Coronary artery (tissue), 2 donors: ENCODE results near the gene SLC35E1.

ENCODE experiments used
- DNase-seq: peaks from one replicate; pipeline ENCODE4 v3.0.0-alpha.2; 2017; ENCODE audit warnings: low spot score
- H3K27ac ChIP-seq, 2 donors: fragments of 200-600 bp; sonication (generic); one replicate each; pipeline ENCODE4 v1.5.1; 2016 to 2019
- H3K4me3 ChIP-seq: fragments of 200-600 bp; sonication (generic); 2 replicates; pipeline ENCODE4 v1.5.1; 2016; ENCODE audit warnings: mild to moderate bottlenecking, moderate library complexity
- TF ChIP-seq, protein P1 (sequence below): fragments of 200-600 bp; sonication (generic); IDR thresholded peaks from one replicate; pipeline ENCODE4 v1.5.1; 2019; ENCODE audit warnings: antibody characterized with exemption

SLC35E1 gene

DNA sequence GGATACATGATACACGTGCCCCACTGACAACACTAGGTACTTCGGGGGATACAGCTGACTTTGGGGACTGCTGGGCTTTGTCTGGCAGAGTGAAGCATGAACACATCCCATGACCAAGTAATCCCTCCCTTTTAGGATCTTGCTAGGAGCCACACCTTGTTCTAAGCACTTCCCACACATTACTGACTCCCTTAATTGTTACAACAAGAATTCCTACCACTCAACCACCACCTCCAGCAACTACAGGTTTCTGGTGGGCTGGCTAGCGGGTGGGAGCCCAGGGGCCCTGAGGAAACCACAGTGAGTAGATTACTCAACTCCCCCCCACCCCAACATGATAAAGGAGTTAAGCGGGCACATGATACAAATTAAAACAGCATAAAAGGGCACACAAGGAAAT lies 7.2 kb upstream of the SLC35E1 start:
- DNase-seq: no peak
- no peak overlapping the region for H3K27ac ChIP-seq
- H3K4me3 ChIP-seq: no peak overlapping the region
- TF ChIP-seq, protein P1, sequence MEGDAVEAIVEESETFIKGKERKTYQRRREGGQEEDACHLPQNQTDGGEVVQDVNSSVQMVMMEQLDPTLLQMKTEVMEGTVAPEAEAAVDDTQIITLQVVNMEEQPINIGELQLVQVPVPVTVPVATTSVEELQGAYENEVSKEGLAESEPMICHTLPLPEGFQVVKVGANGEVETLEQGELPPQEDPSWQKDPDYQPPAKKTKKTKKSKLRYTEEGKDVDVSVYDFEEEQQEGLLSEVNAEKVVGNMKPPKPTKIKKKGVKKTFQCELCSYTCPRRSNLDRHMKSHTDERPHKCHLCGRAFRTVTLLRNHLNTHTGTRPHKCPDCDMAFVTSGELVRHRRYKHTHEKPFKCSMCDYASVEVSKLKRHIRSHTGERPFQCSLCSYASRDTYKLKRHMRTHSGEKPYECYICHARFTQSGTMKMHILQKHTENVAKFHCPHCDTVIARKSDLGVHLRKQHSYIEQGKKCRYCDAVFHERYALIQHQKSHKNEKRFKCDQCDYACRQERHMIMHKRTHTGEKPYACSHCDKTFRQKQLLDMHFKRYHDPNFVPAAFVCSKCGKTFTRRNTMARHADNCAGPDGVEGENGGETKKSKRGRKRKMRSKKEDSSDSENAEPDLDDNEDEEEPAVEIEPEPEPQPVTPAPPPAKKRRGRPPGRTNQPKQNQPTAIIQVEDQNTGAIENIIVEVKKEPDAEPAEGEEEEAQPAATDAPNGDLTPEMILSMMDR: no peak

DNA sequence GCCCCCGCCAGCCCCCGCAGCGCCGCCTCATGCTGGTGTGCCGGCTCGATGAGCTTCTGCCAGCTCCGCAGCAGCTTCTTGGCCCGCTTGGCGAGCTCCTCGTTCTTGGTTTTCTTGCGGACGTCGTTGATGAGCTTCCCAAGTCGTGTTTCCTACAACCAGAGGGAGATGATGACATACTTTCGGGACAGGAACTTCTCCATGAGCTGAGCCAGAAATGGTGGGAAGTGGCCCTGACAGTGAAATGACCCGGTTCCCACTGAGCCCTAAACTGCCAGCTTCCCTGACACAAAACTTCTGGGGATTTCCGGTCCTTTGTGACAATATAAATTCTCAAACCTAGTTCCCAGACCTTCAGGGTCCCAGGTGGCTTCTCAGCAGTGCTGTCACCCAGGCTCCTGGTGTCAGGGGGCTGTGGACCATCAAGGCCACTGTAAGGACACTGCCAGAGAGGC lies 5.3 kb upstream of the SLC35E1 start:
- H3K4me3 ChIP-seq: no peak overlapping the region
- DNase-seq: no peak
- TF ChIP-seq, protein P1: no peak
- H3K27ac ChIP-seq: no peak overlapping the region

DNA sequence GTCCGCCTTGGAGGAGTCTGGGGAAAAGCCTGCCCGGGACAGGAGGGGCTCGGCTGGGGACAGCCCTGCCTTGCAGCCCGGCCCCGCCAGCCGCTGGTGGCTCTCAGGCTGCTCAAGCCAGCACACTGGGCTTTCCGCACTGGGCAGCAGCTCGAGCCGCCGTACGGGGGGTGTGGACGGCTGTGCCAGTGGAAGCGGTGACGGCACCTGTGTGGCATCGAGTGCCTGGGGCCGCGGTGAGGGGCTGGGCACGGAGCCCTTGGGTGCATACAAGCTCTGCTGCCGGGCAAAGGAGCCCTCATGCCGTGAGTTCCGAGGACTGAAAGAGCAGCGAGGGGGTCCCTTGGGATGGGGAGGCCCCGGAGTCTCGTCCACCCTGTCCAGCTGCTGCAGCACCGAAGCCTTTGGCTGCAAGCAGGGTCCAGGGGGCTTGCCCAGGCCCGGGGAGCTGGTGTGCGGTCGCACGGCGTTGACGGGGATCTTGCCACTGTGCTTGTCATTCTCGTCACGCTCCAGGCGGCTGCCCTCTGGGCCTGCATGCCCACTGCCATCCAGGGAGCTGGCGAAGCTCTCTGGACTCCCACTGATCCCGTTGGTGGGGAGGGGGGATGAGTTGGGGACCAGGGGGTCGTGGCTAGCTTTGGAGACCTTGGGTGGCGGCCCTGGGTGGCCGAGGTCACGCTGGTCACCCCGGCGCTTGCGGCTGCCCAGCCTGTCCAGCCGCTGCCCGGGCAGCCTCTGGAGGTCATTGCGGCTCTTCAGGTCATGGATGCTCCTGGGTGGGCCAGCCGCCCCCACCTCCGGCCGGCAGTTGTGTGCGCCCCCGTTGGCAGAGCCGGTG lies 4.7 kb upstream of the SLC35E1 start:
- DNase-seq: no peak
- TF ChIP-seq, protein P1: no peak
- no peak overlapping the region for H3K4me3 ChIP-seq
- no peak overlapping the region for H3K27ac ChIP-seq

DNA sequence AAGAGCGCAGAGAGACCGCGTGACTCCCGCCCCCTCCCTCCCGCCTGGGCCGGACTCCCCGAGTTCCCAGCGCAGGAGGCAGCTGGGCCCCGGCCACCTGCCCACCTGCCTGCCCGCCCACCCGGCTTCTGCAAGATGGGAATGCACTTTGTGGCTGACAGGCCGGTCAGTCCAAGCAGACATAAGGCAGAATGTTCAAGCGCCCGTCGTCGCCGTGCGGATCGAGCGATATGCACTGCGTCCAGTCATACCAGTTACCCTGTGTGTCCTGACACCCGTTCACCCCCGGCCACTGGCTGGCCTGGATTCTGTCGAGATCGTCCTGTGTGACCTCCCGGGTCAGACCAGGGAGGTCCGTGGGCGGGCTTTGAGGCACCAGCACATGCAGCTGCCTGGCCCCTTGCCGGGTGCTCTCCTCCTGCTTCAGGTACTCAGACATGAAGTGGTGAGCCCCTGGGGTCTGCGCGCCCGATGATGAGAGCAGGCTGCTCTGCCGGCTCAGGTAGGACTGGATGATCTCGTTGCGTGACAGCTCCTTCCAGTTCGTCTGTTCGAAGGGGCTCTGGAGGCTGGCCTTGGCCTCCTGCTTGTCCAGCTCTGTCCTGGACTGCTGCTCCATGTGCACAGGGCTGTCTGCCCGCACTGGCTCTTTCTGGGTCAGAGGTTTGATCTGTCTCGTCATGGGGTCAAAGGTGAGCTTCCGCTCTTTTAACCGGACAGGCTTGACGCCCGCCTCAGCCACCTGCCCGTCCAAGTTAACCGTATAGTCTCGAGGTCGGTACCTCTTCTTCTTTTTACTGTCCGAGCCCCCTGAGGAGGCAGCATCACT lies 3.9 kb upstream of the SLC35E1 start:
- DNase-seq: no peak

DNA sequence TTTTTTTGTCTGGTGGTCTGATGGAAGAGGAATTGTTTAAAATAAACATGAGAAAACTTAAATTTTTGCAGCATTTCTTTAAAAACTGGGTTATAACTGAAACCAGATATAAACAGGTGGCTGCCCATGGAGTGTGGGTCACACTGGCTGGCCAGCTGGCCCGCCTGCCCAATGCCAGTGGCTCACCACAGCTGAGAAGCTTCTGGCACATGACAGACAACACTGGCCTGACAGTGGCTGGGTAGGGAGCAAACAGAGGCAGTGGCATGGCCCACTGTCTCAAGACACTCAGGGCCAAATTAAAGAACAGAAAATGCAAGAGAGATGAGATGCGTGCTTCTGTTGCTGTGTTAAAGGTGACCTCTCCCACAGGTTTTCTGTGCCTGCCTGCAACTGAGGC lies 3.1 kb upstream of the SLC35E1 start:
- TF ChIP-seq, protein P1: no peak
- DNase-seq: no peak
- Histone ChIP-seq H3K27ac (no peak overlapping the region), H3K4me3 (no peak overlapping the region)

More for the DNA sequence above, 3.9 kb upstream of the SLC35E1 start:
- Histone ChIP-seq H3K4me3 (no peak overlapping the region), H3K27ac (no peak overlapping the region)
- TF ChIP-seq, protein P1: no peak

DNA sequence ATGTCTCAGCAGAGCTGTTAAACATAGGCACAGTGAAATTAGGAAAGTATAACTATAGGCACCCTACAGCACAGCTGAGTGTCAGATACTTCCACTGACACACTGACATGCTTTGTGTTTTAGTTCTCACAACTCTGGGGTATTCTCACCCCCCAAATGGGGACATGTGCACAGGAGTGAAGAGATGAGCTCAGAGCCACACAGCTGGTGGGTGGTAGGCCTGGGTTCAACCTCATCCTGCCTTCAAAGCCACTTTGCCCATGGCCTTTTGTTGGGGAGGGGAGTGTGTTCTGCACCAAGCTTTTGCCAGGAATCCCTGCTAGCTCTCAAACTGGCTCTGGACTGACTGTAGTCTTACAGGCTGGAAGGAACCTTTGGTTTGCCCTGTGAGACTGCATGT lies 1.7 kb upstream of the SLC35E1 start:
- DNase-seq: no peak
- Histone ChIP-seq H3K27ac (no peak overlapping the region), H3K4me3 (peak overlapping the region; percentile 81)
- TF ChIP-seq, protein P1: no peak
